Smooth muscle cell (in vitro differentiated cells): ENCODE results near the gene GAST. TPM values are rescaled to one million over a fixed set of nuclear protein-coding genes. Genes with fewer than 3 reads are reported as not detected.

Experiments
- DNase-seq: peaks from one replicate; lab custom pipeline; 2025; ENCODE audit not compliant: unreplicated experiment; lab: John Stamatoyannopoulos, UW
- H2AFZ ChIP-seq: fragments of 200-600 bp; sonication (generic); 2 replicates; pipeline ENCODE4 v1.6.0; 2016; ENCODE audit warnings: antibody characterized with exemption, low read depth, mild to moderate bottlenecking
- H3F3A ChIP-seq: fragments of 200-600 bp; sonication (generic); 2 replicates; pipeline ENCODE4 v1.6.0; 2017; ENCODE audit warnings: antibody characterized with exemption, low read depth
- H3K27ac ChIP-seq: fragments of 200-600 bp; sonication (generic); 2 replicates; pipeline ENCODE4 v1.5.1; 2016; ENCODE audit warnings: low read depth, mild to moderate bottlenecking
- H3K27me3 ChIP-seq: fragments of 200-600 bp; sonication (generic); 2 replicates; pipeline ENCODE4 v1.6.1; 2016; ENCODE audit warnings: low read depth, mild to moderate bottlenecking
- H3K36me3 ChIP-seq: fragments of 200-600 bp; sonication (generic); 2 replicates; pipeline ENCODE4 v1.5.1; 2016; ENCODE audit warnings: low read depth
- H3K4me1 ChIP-seq: fragments of 200-600 bp; sonication (generic); 2 replicates; pipeline ENCODE4 v1.5.1; 2016; ENCODE audit warnings: low read depth
- H3K4me2 ChIP-seq: fragments of 200-600 bp; sonication (generic); 2 replicates; pipeline ENCODE4 v1.6.0; 2016; ENCODE audit warnings: mild to moderate bottlenecking
- H3K4me3 ChIP-seq: fragments of 200-600 bp; sonication (generic); 2 replicates; pipeline ENCODE4 v1.5.1; 2016; ENCODE audit warnings: mild to moderate bottlenecking
- H3K79me2 ChIP-seq: fragments of 200-600 bp; sonication (generic); 2 replicates; pipeline ENCODE4 v1.6.0; 2016; ENCODE audit warnings: low read depth, mild to moderate bottlenecking
- H3K9ac ChIP-seq: fragments of 200-600 bp; sonication (generic); 2 replicates; pipeline ENCODE4 v1.6.0; 2016; ENCODE audit warnings: low read depth
- H3K9me3 ChIP-seq: fragments of 200-600 bp; sonication (generic); replicated peaks from 2 replicates; pipeline ENCODE4 v1.5.1; 2016; ENCODE audit warnings: low read depth
- H4K20me1 ChIP-seq: fragments of 200-600 bp; sonication (generic); 2 replicates; pipeline ENCODE4 v1.6.0; 2016; ENCODE audit warnings: low read depth
- CTCF ChIP-seq: fragments of 200-600 bp; sonication (generic); IDR thresholded peaks from 2 replicates; pipeline ENCODE4 v1.5.1; 2017; ENCODE audit warnings: borderline replicate concordance, mild to moderate bottlenecking, antibody characterized with exemption; ENCODE audit not compliant: insufficient read depth, poor library complexity, severe bottlenecking
- WGBS: methylation state at CpG from one replicate; pipeline ENCODE4 v1.1.7; 2016; ENCODE audit warnings: low lambda C conversion rate; 5-methylcytosine and 5-hydroxymethylcytosine counted together
- polyA plus RNA-seq: library from polyadenylated mRNA; unstranded; fragments of >200 nt; fragmentation: Nextera tagmentation; extraction: Ambion mirVana; gene quantifications from 2 replicates; pipeline ENCODE4 v1.2.1, GENCODE V29; 2016
- total RNA-seq: library from RNA; depleted of rRNA; stranded (reverse); fragments of >200 nt; gene quantifications from 2 replicates; pipeline ENCODE4 v1.2.3, GENCODE V29; 2014

Gene GAST
- total and polyA plus RNA-seq, 2 experiments from 2014 or later = 1.2 TPM; not detected in 1

DNA sequence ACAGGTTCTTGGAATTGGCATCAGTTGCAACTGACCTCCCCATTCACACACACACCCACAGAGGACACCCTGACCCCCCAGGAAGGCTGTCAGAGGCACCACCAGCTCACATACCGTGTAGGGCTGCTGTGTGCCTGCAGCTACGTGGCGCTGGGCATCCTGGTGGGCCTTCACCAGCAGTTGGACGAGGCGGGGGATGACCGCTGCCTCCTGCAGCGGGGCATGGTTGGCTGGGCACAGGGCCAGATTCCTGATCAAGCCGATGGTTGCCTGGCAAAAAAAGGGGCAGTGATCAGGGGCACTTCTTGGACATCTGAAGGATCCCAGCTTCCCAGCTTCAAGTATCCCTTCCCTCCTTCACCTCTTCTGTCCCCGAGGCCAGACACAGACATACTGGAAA is 46.5 kb downstream of the GAST start:
- Histone ChIP-seq H3K27me3 (no peaks in the 10 kb centered on the region), H4K20me1 (peaks cover 70% of the 10 kb centered on the region), H3K4me1 (no peaks in the 10 kb centered on the region), H3K9me3 (no peaks in the 10 kb centered on the region), H3K36me3 (peaks cover 10% of the 10 kb centered on the region), H3K27ac (no peak overlapping the region), H3K4me2 (no peak overlapping the region), H3K79me2 (no peaks in the 10 kb centered on the region), H3F3A (peaks cover 4% of the 10 kb centered on the region), H2AFZ (no peak overlapping the region), H3K4me3 (no peak overlapping the region), H3K9ac (no peak overlapping the region)
- 95% methylated on average over 9 of the region's 9 CpGs for WGBS
- DNase-seq = no peak
- TF ChIP-seq CTCF = no peak

- no peak overlapping the region for H3K4me2 ChIP-seq
- peaks cover 78% of the 10 kb centered on the region for H4K20me1 ChIP-seq
- DNase-seq = no peak
- H3K36me3 ChIP-seq = peaks cover 25% of the 10 kb centered on the region
- no peaks in the 10 kb centered on the region for H3K27me3 ChIP-seq
- no peak overlapping the region for H3K9ac ChIP-seq
- TF ChIP-seq CTCF = no peak
- no peaks in the 10 kb centered on the region for H3K9me3 ChIP-seq
- no peak overlapping the region for H2AFZ ChIP-seq
- no peaks in the 10 kb centered on the region for H3K4me1 ChIP-seq
- H3K27ac ChIP-seq = no peak overlapping the region
- no peaks in the 10 kb centered on the region for H3K79me2 ChIP-seq
- H3K4me3 ChIP-seq = no peak overlapping the region
- WGBS = 96% methylated on average over 6 of the region's 6 CpGs
- peaks cover 4% of the 10 kb centered on the region for H3F3A ChIP-seq
These were observed 48.7 kb downstream of the GAST start for GRCh38 chr17:41760878-41761277.

GRCh38 chr17:41762391-41762790 is 50.3 kb downstream of the GAST start:
- H3K9ac ChIP-seq = no peak overlapping the region
- DNase-seq = no peak
- TF ChIP-seq CTCF = no peak

GRCh38 chr17:41762841-41763240 is 50.7 kb downstream of the GAST start:
- H3K4me1 ChIP-seq = no peaks in the 10 kb centered on the region
- no peak for TF ChIP-seq CTCF
- WGBS = 94% methylated on average over 16 of the region's 16 CpGs
- DNase-seq = no peak
- no peaks in the 10 kb centered on the region for H3K79me2 ChIP-seq
- no peak overlapping the region for H3K4me3 ChIP-seq
- no peaks in the 10 kb centered on the region for H3K9me3 ChIP-seq
- H3K27me3 ChIP-seq = no peaks in the 10 kb centered on the region
- H3F3A ChIP-seq = no peaks in the 10 kb centered on the region
- no peak overlapping the region for H3K4me2 ChIP-seq
- H3K9ac ChIP-seq = no peak overlapping the region
- peaks cover 18% of the 10 kb centered on the region for H3K36me3 ChIP-seq
- peaks cover 91% of the 10 kb centered on the region for H4K20me1 ChIP-seq
- H3K27ac ChIP-seq = no peak overlapping the region
- H2AFZ ChIP-seq = no peak overlapping the region

More at GRCh38 chr17:41762391-41762790, 50.3 kb downstream of the GAST start:
- H2AFZ ChIP-seq = no peak overlapping the region
- H3K27ac ChIP-seq = no peak overlapping the region
- no peak overlapping the region for H3K4me3 ChIP-seq
- peaks cover 22% of the 10 kb centered on the region for H3K36me3 ChIP-seq
- no peak overlapping the region for H3K4me2 ChIP-seq
- H3K9me3 ChIP-seq = no peaks in the 10 kb centered on the region
- no peaks in the 10 kb centered on the region for H3K79me2 ChIP-seq
- H3K4me1 ChIP-seq = no peaks in the 10 kb centered on the region
- 96% methylated on average over 6 of the region's 6 CpGs for WGBS
- H3K27me3 ChIP-seq = no peaks in the 10 kb centered on the region
- H3F3A ChIP-seq = no peaks in the 10 kb centered on the region
- H4K20me1 ChIP-seq = peaks cover 91% of the 10 kb centered on the region
